Tibial nerve (tissue), 4 donors: ENCODE results near the gene PHETA1. TPM values are rescaled to one million over a fixed set of nuclear protein-coding genes. Genes with fewer than 3 reads are reported as not detected.

Experiments used
- DNase-seq, 2 donors: peaks; one replicate each; pipeline ENCODE4 v3.0.0-alpha.2; 2019; ENCODE audit warnings: low spot score in 2 of 2
- H3K27ac ChIP-seq, 4 donors: fragments of 200-600 bp; sonication (generic) in 3 of 4; one replicate each; pipeline ENCODE4 v1.5.1; 2017 to 2019; ENCODE audit warnings: mild to moderate bottlenecking in 1 of 4
- H3K27me3 ChIP-seq, 2 donors: fragments of 200-600 bp; sonication (generic) in 1 of 2; one replicate each; pipeline versions ENCODE4 v1.5.1 to v1.6.0; 2017 to 2019
- H3K36me3 ChIP-seq, 3 donors: fragments of 200-600 bp; sonication (generic); one replicate each; pipeline ENCODE4 v1.5.1; 2018 to 2019
- H3K4me1 ChIP-seq, 4 donors: fragments of 200-600 bp; sonication (generic) in 3 of 4; one replicate each; pipeline ENCODE4 v1.5.1; 2017 to 2019
- H3K4me3 ChIP-seq, 4 donors: fragments of 200-600 bp; sonication (generic) in 3 of 4; one replicate each; pipeline ENCODE4 v1.5.1; 2017 to 2019; ENCODE audit warnings: mild to moderate bottlenecking in 1 of 4, moderate library complexity in 1 of 4
- H3K9me3 ChIP-seq, 4 donors: fragments of 200-600 bp; sonication (generic) in 3 of 4; one replicate each; pipeline ENCODE4 v1.5.1; 2017 to 2019
- CTCF ChIP-seq, 5 experiments: fragments of 200-600 bp in 3 of 5; fragments of 450-650 bp in 2 of 5; sonication (generic) in 3 of 5; IDR thresholded peaks; one replicate each; pipeline ENCODE4 v1.5.1; 2016 to 2019; ENCODE audit warnings: antibody characterized with exemption in 5 of 5, mild to moderate bottlenecking in 3 of 5, moderate library complexity in 2 of 5
- EP300 ChIP-seq, 2 donors: sonication (generic); formaldehyde crosslinking; IDR thresholded peaks; one replicate each; pipeline ENCODE4 v1.6.1; 2017; ENCODE audit warnings: antibody characterized with exemption in 2 of 2, mild to moderate bottlenecking in 1 of 2
- POLR2A ChIP-seq, 2 donors: fragments of 450-650 bp; IDR thresholded peaks; one replicate each; pipeline ENCODE4 v1.6.1; 2017; ENCODE audit warnings: antibody characterized with exemption in 2 of 2, mild to moderate bottlenecking in 2 of 2, moderate library complexity in 2 of 2
- WGBS, 2 donors: methylation state at CpG; one replicate each; pipeline ENCODE4 v1.1.5; 2018; 5-methylcytosine and 5-hydroxymethylcytosine counted together
- total RNA-seq, 4 donors: library from RNA; depleted of rRNA; stranded (reverse); fragments of >200 nt; gene quantifications; one replicate each; pipeline ENCODE4 v1.1.0, GENCODE V29; 2016

PHETA1 gene
- 10 to 100 TPM; 12.7 to 26.6 (median 18.3) TPM for total RNA-seq

- 2% methylated on average over 16 to 23 of the region's 72 CpGs for WGBS, 2 donors
- peak; percentile 88 for DNase-seq
- peak within 1 kb of the TSS; percentile 26 to 80 (median 67) for H3K27ac ChIP-seq
- peaks cover 0 to 24% (median 0%) of the 10 kb centered on the region in 3 donors for H3K36me3 ChIP-seq
- no peaks in the 10 kb centered on the region for H3K27me3 ChIP-seq
- peak within 1 kb of the TSS; percentile 70 to 86 (median 78) for H3K4me3 ChIP-seq
- H3K9me3 ChIP-seq: no peaks in the 10 kb centered on the region
- peaks cover 0 to 29% (median 15%) of the 10 kb centered on the region in 4 donors for H3K4me1 ChIP-seq
- TF ChIP-seq POLR2A (IDR thresholded peaks at IDR 0.05) (peak in 1 of 2 donors; percentile 57), EP300 (IDR thresholded peaks at IDR 0.05) (peak; percentile 25 to 69), CTCF (IDR thresholded peaks at IDR 0.05) (peak in 1 of 5 experiments; percentile 51)
Measured at GRCh38 chr12:111368788-111369495, at the start of gene PHETA1. PHETA1 (minus strand) TSS chr12:111369095; CDS start chr12:111363427, 5,668 bp downstream.

GRCh38 chr12:111418594-111418880, 49.6 kb upstream of the PHETA1 start:
- no peak for DNase-seq
- peaks cover 0 to 17% (median 8%) of the 10 kb centered on the region in 4 donors for H3K4me1 ChIP-seq
- H3K4me3 ChIP-seq: no peak overlapping the region
- no peak overlapping the region for H3K27ac ChIP-seq
- no peaks in the 10 kb centered on the region for H3K9me3 ChIP-seq
- peaks cover 2 to 53% (median 9%) of the 10 kb centered on the region in 3 donors for H3K36me3 ChIP-seq
- no peaks in the 10 kb centered on the region for H3K27me3 ChIP-seq
- WGBS, 2 donors: 97 to 98% methylated on average over 19 to 24 of the region's 30 CpGs
- no peak for TF ChIP-seq EP300 (IDR thresholded peaks at IDR 0.05)
- TF ChIP-seq POLR2A (IDR thresholded peaks at IDR 0.05): no peak
- no peak for TF ChIP-seq CTCF (IDR thresholded peaks at IDR 0.05)

GRCh38 chr12:111417784-111418593, 49.1 kb upstream of the PHETA1 start:
- peaks cover 0 to 23% (median 14%) of the 10 kb centered on the region in 4 donors for H3K4me1 ChIP-seq
- H3K36me3 ChIP-seq: peaks cover 2 to 53% (median 9%) of the 10 kb centered on the region in 3 donors
- H3K9me3 ChIP-seq: no peaks in the 10 kb centered on the region
- H3K4me3 ChIP-seq: no peak overlapping the region
- no peak for DNase-seq
- TF ChIP-seq EP300 (IDR thresholded peaks at IDR 0.05) (no peak), POLR2A (IDR thresholded peaks at IDR 0.05) (no peak), CTCF (IDR thresholded peaks at IDR 0.05) (no peak)
- no peak overlapping the region for H3K27ac ChIP-seq
- H3K27me3 ChIP-seq: no peaks in the 10 kb centered on the region
- 93 to 94% methylated on average over 61 of the region's 67 CpGs for WGBS, 2 donors

GRCh38 chr12:111417290-111417689, 48.4 kb upstream of the PHETA1 start:
- Histone ChIP-seq H3K27me3 (no peaks in the 10 kb centered on the region), H3K4me3 (no peak overlapping the region), H3K9me3 (no peaks in the 10 kb centered on the region), H3K27ac (no peak overlapping the region), H3K36me3 (peaks cover 2 to 53% (median 9%) of the 10 kb centered on the region in 3 donors), H3K4me1 (peaks cover 0 to 30% (median 19%) of the 10 kb centered on the region in 4 donors)
- DNase-seq: no peak
- WGBS, 2 donors: 94 to 97% methylated on average over 2 of the region's 2 CpGs
- TF ChIP-seq CTCF (IDR thresholded peaks at IDR 0.05) (no peak), POLR2A (IDR thresholded peaks at IDR 0.05) (no peak), EP300 (IDR thresholded peaks at IDR 0.05) (no peak)
